ENCODE results near the gene POLR2A. TPM values are rescaled to one million over a fixed set of nuclear protein-coding genes. Genes with fewer than 3 reads are reported as not detected.

The POLR2A gene
- total and polyA plus RNA-seq, 10 of the 15 experiments (the other 5 are each of a cell fraction or from before 2014, with no cell fraction given), result 1.7 to 121 (median 33.4) TPM

GRCh38 chr17:7443499-7444485, 40.4 kb upstream of the POLR2A start:
- intact Hi-C loops (cut with micrococcal nuclease; ENCODE audit: unreplicated experiment) (no loop called here), in situ Hi-C loops (cut with MboI) (no loop called here)
- H3K27ac ChIP-seq (ENCODE audit: control insufficient read depth, insufficient read depth), result no peak overlapping the region
- ChIA-PET CTCF (interaction anchor here (0.8 to 1.6 kb wide), 6 partner anchors 9 to 117 kb away, joined by 3 to 9 read pairs (median 5); partner anchors contain the start of gene SENP3), RAD21 (ENCODE audit: unreplicated experiment) (interaction anchor here (0.6 to 2.7 kb wide), 4 partner anchors 8 to 117 kb away, joined by 3 to 9 read pairs (median 4); partner anchors contain the start of gene TMEM102), SMC1A (ENCODE audit: uncharacterized antibody, unreplicated experiment) (interaction anchor here (0.5 to 1.5 kb wide), 5 partner anchors 11 to 116 kb away, joined by 3 to 7 read pairs (median 3); no protein-coding TSS in a partner anchor), POLR2A (interaction anchor here (0.6 to 5.4 kb wide), 7 partner anchors 8 to 815 kb away, joined by 3 to 52 read pairs (median 3); partner anchors contain the start of genes TMEM102 and ZBTB4)
- DNase-seq (ENCODE audit: low read depth, low spot score), result no peak
- WGBS (ENCODE audit: insufficient coverage, insufficient replicate concordance, low lambda C conversion rate, missing lambda C conversion rate), result 25% methylated on average over 7 of the region's 7 CpGs
- no peaks in the 10 kb centered on the region for H4K20me1 ChIP-seq (ENCODE audit: control insufficient read depth, insufficient read depth)
- peaks cover 20% of the 10 kb centered on the region for H3K4me1 ChIP-seq (ENCODE audit: control insufficient read depth, insufficient read depth, low read length)
- no peak overlapping the region for H3K9ac ChIP-seq (ENCODE audit: control insufficient read depth, insufficient read depth, low read length)
- no peak for ATAC-seq
- no peak overlapping the region for H3K4me3 ChIP-seq
- H3K4me2 ChIP-seq (ENCODE audit: control insufficient read depth, insufficient read depth), result no peak overlapping the region
- H3K79me2 ChIP-seq (ENCODE audit: control insufficient read depth, insufficient read depth, low read length), result no peaks in the 10 kb centered on the region; the same call in 1 of the 2 replicates
- no peak overlapping the region for H2AFZ ChIP-seq (ENCODE audit: control insufficient read depth, low read depth, low read length)
- no peak for FAIRE-seq
- H3K9me3 ChIP-seq (replicated peaks; ENCODE audit: control insufficient read depth, insufficient read depth, low read length), result no peaks in the 10 kb centered on the region
- H3K27me3 ChIP-seq (replicated peaks in 1 of 2; ENCODE audit: control insufficient read depth in 2 of 2, insufficient read depth in 2 of 2, low read length in 1 of 2), result peaks cover 1 to 8% of the 10 kb centered on the region in 2 experiments; a peak in 3 of 4 replicates
- no peaks in the 10 kb centered on the region for H3K36me3 ChIP-seq (ENCODE audit: control insufficient read depth in 2 of 2, insufficient read depth in 2 of 2, low read length in 1 of 2)
- no TSS peak for BruUV-seq (replicated peaks)
- no peak for TF ChIP-seq NKRF (conservative IDR thresholded peaks at IDR 0.05)
- no peak for TF ChIP-seq BACH1 (IDR thresholded peaks at IDR 0.05; ENCODE audit: borderline replicate concordance)
- TF ChIP-seq RBBP5 (conservative IDR thresholded peaks at IDR 0.05), result no peak
- no peak for TF ChIP-seq ZNF592 (IDR thresholded peaks at IDR 0.05)
- TF ChIP-seq NR2C1 (IDR thresholded peaks at IDR 0.05), result no peak
- no peak for TF ChIP-seq IRF5 (IDR thresholded peaks at IDR 0.05; ENCODE audit: borderline replicate concordance)
- TF ChIP-seq ZNF24 (IDR thresholded peaks at IDR 0.05), result no peak
- TF ChIP-seq PML (IDR thresholded peaks at IDR 0.05; ENCODE audit: low read length), result no peak
- TF ChIP-seq CTCF (IDR thresholded peaks at IDR 0.05 in 2 of 3, conservative IDR thresholded peaks at IDR 0.05 in 1 of 3; ENCODE audit: control insufficient read depth in 2 of 3, extremely low read depth in 1 of 3, insufficient read depth in 1 of 3, low read depth in 3 of 3, low read length in 3 of 3), result no peak
- TF ChIP-seq SRF (IDR thresholded peaks at IDR 0.05; ENCODE audit: low read depth in 2 of 2, low read length in 2 of 2), result no peak
- TF ChIP-seq FOS (IDR thresholded peaks at IDR 0.05; ENCODE audit: borderline replicate concordance, extremely low read depth, insufficient read length), result no peak
- no peak for TF ChIP-seq EZH2 (IDR thresholded peaks at IDR 0.05; ENCODE audit: borderline replicate concordance, control insufficient read depth, low read depth, low read length)

Data from GM12878 (cell line).